ENCODE results near the gene DAZL.

The DAZL gene

DNA sequence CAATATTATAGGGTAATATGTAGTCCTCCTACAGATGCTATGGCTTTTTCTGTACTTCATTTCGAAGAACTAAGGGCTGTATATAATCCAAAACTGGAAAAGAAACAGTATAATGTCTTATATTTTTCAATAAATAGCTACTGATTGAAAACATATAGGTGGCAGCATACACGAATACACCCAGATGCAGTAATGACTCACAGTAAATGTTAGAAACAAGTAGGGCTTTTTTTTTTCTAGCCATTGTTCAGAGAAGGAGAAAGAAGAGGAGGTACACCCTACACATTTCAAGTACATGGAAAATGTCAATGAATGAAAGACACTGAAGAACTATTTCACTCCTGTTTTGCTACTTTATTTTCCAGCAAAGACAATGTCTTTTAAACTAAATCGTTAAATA is 9.4 kb downstream of the DAZL start:
- no peak for DNase-seq (ENCODE audit: low read depth)

GRCh38 chr3:16589867-16590624 is 15.2 kb downstream of the DAZL start:
- no peak for DNase-seq (ENCODE audit: low read depth)

DNA sequence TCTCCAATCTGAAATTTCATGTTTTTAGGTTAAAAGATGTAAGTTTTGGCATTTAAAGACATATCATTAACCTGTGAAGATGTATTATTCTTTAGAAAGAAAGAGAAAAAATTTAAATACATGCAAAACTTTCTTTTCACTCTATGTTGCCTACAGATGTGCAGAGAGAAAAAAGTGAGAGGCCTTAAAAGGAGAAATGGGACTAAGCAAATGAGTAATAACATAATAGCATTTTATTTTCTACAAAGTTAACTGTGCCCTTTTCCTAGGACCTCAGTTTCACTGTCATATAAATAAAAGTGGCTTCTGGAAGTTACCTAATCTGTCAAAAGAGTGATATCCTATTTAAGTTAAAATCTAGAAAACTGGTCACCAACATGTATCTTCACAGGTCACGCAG is 16.1 kb downstream of the DAZL start:
- DNase-seq (ENCODE audit: low read depth) = no peak

DNA sequence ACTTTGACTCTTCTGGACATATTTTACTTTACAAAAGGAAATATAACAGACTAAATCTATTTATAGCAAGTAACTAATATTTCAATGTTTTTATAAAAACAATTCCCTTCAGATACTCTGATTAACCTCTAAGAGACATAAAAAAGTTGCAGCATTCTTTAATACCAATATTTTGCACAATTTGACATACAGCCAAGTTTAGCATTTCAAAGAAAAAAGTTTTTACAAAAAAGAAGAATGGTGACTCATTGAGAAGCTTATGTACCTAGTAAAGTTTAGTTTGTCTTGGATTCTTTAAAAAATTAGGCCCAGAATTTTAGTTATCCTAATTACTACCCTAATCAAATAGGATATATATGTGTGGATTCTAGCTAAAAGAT is 17.6 kb downstream of the DAZL start:
- DNase-seq (ENCODE audit: low read depth) = no peak

- no peak for DNase-seq (ENCODE audit: low read depth)
These were observed 18.1 kb downstream of the DAZL start for GRCh38 chr3:16587047-16587680.

- DNase-seq (ENCODE audit: low read depth) = no peak
These were observed 20.3 kb downstream of the DAZL start for GRCh38 chr3:16584880-16585279.

DNA sequence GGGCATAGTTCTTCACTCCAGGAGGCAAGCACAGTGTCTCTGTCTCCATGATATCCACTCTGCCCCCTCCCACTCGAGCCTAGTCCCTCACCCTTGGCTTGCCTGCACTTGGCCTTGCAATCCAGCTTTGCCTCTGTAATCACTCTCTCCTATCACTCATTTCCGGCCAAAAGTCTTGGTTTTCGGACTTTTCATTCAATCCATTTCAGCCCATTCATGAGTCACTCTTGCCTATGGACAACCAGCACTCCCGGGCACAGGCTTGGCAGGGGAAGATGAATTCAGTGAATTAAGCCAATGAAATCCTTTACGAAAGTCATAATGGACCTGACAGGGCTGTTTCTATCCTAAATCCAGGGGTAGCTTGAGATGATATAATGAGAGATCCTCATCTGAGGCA is 21.7 kb downstream of the DAZL start:
- no peak for DNase-seq (ENCODE audit: low read depth)

DNA sequence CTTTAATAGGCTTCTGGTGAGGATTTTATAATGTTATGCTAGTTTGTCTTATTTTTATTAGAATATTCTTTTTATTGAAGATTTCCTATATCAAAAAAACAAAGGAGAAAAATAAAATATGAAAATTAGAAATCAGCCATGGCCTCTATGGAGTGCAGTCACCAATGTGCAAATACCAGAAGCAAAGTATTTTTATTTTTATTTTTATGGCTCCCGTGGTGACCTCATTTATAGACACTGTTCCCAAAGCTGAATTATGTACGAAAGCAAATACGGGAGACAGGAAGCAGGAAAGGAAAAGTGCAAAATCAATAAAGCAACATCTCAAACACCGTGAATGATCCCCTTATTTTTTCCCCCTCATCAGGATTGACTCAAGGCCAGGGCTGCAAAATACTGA is 35.1 kb downstream of the DAZL start:
- no peak for DNase-seq (ENCODE audit: low read depth)

GRCh38 chr3:16568532-16568931 is 36.7 kb downstream of the DAZL start:
- no peak for DNase-seq (ENCODE audit: low read depth)

GRCh38 chr3:16568115-16568514 is 37.1 kb downstream of the DAZL start:
- DNase-seq (ENCODE audit: low read depth) = no peak

GRCh38 chr3:16559653-16560365 is 45.4 kb downstream of the DAZL start:
- no peak for DNase-seq (ENCODE audit: low read depth)

DNA sequence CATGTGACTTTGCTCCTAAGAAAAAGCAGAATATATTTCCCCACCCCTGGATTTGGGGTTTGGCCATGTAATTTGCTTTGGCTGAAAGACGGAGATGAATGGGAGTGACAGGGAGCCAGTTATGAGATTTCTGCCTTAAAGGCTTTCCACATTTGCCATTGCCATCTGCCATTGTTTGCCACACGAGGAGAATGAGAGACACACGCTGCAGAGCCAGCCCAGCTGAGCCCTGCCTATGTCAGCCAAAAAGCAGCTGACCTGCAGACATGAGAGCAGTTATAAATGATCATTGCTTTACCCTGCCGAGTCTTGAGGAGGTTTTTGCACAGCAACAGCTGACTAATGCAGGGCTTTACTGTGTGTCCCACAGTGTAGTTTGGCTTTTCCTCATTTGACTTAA is 51.1 kb downstream of the DAZL start:
- no peak for DNase-seq (ENCODE audit: low read depth)

GRCh38 chr3:16552757-16553156 is 52.5 kb downstream of the DAZL start:
- no peak for DNase-seq (ENCODE audit: low read depth)

DNA sequence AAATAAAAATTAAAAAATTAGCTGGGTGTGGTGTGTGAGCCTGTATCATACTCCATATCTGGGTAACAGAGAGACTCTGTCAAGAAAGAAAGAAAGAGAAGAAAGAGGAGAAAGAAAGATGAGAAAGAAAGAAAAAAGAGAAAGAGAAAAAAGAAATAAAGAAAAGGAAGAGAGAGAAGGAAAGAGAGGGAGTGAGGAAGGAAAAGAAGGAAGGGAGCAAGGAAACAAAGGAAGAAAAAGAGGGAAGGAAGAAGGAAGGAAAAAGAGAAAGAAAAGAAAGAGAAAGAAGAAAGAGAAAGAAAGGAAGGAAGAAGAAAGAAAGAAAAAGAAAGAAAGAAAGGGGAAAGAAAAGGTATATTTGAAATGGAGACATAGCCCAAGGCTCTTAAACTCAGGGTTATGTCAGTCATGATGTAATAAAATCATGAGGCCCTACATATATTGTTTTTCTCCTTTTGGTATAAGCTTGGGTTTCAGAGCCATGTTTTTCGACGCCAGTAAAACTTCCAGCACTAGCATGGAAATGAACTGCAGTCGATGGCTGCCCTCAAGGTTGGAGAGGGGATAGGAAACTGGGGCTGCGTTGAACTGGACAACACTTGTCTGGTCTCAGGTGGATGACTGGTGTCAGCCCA is 53.8 kb downstream of the DAZL start:
- DNase-seq (ENCODE audit: low read depth) = no peak

DNA sequence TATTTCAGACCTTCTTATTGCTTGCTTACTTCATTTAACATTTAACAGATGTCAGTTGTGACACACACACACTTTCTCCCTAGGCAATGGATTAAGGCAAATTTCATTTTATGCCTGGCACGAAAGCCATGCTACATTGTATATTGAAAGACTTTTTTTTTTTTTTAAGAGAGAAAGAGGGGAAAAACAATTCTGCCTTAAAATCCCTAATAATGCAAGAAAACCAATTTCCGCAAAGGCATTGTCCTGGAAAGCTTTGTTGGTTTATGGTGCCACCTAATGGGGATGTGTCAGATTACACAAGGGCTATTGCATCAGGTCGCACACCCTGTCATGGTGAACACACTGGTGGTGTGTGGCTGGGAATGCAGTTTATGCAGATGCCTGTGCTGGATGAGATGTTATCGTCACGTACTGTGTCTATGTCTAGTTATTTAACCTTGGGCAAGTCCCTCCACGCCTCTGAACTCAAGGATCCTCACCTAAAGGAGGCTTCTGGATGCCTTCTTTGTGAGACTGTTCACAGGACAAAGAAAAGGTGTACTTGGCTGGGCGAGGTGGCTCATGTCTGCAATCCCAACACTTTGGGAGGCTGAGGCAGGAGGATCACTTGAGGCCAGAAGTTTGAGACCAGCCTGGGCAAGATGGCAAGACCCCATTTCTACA is 54.4 kb downstream of the DAZL start:
- DNase-seq (ENCODE audit: low read depth) = peak; percentile 79

DNA sequence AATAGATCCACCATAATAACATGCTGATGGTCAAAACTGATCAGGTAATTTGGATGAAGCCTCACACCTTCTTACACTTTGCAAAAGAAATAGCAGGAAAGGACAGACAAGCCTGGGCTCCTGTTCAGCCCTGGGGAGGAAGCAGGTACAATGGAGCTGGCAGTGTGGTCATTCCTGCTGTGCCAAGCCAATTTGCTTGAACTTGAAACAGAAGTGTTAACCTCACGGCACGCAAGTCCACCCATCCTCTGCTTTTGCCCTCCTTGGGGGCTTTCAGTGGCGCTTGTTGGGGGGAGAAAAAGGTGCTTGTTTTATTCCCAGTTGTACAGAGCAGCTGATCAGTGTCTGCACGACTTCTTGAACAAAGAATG is 54.9 kb downstream of the DAZL start:
- DNase-seq (ENCODE audit: low read depth) = no peak

DNA sequence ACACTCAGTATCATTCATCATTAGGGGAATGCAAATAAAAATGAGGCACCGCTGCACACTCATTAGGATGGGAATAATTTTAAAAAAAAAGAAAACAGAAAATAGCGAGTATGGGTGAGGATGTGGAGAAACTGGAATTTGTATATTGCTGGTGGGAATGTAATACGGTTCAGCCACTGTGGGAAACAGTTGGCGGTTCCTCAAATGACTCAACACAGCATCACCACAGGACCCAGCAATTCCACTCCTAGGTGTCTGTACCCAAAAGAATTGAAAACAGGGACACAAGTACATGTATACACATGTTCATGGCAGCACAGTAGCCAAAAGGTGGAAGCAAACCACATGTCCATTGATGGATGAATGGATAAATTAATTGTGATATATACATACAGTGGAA is 56.5 kb downstream of the DAZL start:
- peak; percentile 62 for DNase-seq (ENCODE audit: low read depth)

DNA sequence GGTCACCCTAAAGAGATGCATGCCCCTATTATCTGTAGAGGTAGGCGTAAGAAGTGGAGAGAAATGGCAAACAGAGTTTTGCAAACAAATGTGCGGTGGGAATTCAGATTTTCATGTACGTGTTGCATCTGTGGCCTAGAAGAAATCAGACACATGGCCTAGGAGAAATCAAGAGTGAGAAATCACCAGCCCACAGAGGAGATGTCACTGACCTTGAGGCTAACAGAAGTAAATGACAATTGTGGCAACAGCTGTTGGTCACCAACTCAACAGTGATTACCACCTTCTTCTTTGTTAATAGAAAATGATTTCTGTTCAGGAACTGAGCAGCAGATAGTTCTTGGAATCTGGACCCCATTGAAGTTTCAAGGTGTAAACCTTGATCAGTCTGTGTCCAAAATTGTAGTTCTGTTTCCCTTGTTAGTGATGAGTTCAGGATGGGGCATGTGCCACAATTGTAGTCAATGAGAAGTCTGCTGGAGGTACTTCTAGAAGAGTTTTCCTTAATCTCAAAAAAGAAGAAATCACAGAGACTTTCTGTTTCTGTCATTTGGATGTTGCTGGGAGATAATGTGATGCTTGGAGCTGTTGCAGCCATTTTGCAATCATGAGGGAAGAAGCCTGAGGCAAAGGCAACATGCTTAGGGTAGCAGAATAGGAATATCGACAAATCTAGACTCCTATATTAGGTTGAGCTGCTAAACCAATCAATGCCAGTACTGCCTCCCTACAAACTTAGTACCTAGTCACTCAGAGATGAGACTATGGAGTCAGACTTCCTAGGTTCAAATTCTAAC is 57.5 kb downstream of the DAZL start:
- no peak for DNase-seq (ENCODE audit: low read depth)

DNA sequence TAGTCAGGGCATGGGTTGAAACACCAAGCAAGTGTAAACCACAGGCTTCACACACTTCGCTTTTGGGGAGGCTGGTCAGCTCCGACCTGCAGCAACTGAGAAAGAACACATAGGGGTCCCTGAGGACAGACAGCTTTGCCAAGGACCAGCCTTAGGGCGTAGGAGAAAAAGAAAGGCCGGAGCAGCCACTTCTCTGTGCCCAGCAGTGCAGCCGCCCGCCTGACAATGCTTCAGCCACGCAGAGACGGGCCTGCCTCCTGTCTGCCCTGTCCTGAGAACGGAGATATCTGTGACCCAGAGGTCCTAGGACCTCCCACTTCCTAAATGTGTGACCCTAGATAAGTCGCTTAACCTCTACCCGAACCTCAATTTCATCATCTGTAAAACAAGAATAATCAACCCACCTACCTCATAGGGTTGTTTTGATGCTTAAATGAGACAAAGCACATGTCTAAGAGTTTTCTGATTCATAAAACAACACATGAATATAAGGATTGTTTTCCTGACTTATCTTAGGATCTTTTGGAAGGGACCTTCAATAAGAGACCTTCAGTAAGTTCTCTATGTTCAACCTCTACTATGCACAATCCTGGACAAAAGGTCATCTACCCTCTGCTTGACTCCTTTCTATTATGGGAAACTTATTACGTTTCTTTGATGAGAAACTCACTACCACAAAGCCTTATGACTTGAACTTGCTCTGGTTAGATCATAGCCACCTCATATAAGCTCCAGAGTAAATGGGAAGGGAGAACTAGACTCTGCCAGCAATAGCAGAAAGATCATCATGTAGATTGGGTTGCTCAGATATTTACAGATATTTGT is 58.8 kb downstream of the DAZL start:
- no peak for DNase-seq (ENCODE audit: low read depth)

GRCh38 chr3:16545413-16546185 is 59.6 kb downstream of the DAZL start:
- DNase-seq (ENCODE audit: low read depth) = no peak

Measured in GM04504 (cell line).